GM21576 (cell line): ENCODE measurements around the gene CAPN12.
"Not testable (repeated sequence)": the region's sequence is repeated elsewhere in the genome, so short reads cannot be mapped to it uniquely, and the experiment has no call there.

Experiments
- ATAC-seq: cut with Tn5 transposase; IDR thresholded peaks from one replicate; pipeline ENCODE4 v1.9.1; 2021; ENCODE audit warnings: mild to moderate bottlenecking, moderate library complexity; ENCODE audit not compliant: unreplicated experiment

The CAPN12 gene

DNA sequence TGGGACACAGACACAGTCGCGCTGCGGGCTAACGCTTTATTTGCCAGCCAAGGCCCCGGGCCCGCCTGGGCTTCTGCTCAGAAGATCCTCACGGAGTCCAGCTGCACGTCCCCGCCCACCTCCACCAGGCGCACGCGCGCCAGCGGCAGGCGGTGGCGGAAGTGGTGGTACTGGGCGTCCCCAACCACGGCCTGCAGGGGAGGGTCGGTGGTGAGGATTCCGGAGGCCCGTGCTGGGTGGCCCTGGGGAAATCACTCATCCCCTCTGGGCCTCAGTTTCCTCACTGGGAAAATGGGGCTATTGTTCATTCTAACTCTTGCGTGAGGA lies 26.6 kb upstream of the CAPN12 start:
- ATAC-seq = peak; percentile 57

DNA sequence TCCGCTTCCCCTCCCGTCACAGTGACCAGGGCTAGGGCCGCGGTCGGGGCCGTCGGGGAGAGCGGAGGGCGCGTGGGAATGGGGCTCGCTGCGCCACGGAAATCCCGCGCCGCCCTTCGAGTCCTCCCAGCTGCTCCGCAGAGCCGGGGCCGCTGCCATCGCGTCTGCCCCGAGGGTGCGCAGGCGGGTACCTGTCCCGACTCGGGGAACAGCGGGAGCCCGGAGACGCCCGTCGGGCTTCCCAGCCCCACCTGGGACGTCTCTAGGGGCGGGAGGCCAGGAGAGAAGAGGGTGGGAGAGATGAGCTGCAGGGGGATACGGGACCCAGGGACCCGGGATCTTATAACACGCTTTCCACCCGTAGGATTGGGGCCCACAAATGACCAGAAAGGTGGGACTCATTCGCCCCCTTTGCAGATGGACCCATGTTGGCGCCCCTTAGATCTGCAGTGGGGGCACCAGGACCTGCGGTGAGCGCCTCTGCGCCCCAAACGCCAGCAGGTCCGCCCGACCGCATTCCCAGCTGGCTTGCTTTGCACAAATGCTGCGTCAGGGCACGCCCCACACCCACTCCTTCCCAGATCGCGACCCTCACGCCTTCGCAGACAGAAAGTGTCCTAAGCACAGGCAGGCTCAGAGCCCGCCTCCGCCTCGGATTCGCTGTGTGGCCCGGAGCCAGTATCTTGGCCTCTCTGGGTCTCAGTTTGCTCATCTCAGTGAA lies 26.1 kb upstream of the CAPN12 start:
- not testable (repeated sequence) for ATAC-seq

DNA sequence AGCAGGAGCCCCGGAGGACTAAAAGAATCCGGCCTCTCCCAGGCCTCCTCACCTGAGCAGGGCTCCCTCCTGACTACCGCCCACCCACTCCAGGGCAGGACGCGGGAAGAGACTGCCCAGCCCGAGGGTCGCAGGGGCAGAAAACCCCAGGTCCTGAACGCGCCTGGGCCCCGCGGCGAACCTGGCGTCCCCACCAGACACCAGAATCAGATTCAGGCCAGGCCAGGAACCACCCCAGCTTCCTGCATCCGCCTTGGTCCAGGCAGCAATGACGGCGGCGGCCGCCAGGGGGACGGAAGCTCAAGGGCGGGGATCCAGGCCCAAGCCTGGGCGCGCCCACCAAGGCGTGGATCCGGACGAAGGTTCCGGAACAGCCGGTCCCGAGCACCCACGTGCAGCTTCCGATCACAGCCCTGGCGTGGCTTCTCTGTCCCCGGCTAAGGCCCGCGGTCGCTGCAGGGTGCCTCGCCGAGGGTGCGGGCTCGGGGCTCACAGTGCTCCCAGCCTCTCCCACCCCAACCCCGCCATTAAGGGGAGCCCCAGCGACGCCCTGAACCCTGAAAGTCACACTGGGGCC lies 25.4 kb upstream of the CAPN12 start:
- peak; percentile 69 for ATAC-seq

DNA sequence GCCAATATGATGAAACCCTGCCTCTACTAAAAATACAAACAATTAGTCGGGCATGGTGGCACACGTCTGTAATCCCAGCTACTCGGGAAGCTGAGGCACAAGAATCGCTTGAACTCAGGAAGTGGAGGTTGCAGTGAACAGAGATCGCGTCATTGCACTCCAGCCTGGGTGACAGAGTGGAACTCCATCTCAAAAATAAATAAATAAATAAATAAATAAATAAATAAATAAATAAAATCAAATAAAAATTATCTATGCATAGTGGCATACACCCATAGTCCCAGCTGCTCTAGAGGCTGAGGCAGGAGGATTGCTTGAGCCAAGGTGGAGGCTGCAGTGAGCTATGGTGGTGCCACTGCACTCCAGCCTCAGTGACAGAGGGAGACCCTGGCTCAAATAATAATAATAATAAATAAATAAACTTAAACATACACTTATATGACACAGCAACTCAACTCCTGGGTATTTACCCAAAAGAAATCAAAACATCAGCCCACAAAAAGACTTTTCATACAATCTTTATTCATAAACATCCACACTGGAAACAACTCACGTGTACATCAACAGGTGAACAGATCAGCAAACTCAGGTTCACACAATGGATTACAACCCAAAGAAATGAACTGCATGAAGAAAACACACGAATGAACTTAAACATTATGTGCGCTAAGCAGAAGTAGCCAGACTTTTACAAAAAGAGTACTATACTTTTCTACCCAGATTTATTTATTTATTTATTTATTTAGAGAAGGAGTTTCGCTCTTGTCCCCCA lies 22.2 kb upstream of the CAPN12 start:
- no peak for ATAC-seq

DNA sequence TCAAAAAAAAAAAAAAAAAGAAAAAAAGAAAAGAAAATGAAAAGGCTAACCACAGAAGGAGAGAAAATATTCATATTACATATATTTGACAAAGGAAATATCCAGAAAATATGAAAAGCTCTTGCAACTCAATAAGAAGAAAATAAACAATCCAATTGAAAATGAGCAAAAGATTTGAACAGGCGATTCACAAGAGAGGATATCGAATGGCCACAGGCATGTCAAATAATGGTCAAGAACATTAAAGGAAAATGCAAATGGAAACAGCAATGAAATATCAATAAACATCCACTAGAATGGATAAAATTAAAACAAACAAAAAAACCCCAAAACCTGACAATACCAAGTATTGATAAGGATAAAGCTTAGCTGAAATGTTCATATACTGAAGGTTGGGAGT lies 20.9 kb upstream of the CAPN12 start:
- no peak for ATAC-seq

DNA sequence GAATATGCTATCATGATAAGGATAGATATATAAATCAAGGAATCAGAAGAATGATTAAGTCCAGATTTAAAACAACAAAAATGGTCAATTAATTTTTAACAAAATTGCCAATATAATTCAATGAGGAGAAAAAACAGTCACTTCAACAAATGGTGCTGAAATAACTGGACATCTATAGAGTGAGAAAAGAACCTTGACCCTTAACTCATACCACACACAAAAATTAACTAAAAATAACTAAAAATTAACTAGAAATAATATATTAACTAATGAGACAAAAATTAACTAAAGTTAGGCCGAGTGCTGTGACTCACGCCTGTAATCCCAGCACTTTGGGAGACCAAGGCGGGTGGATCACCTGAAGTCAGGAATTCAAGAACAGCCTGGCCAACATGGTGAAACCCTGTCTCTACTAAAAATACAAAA lies 19.5 kb upstream of the CAPN12 start:
- no peak for ATAC-seq

DNA sequence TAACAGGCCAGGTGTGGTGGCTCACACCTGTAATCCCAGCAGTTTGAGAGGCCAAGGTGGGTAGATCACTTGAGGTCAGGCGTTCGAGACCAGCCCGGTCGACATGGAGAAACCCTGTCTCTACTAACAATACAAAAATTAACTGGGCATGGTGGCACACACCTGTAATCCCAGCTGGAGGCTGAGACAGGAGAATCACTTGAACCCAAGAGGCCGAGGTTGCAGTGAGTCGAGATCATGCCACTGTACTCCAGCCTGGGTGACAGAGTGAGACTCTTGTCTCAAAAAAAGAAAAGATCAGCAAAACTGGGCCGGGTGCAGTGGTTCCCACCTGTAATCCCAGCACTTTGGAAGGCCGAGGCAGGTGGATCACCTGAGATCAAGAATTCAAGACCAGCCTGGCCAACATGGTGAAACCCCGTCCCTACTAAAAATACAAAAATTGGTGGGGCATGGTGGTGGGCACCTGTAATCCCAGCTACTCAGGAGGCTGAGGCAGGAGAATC lies 17.7 kb upstream of the CAPN12 start:
- ATAC-seq = not testable (repeated sequence)

DNA sequence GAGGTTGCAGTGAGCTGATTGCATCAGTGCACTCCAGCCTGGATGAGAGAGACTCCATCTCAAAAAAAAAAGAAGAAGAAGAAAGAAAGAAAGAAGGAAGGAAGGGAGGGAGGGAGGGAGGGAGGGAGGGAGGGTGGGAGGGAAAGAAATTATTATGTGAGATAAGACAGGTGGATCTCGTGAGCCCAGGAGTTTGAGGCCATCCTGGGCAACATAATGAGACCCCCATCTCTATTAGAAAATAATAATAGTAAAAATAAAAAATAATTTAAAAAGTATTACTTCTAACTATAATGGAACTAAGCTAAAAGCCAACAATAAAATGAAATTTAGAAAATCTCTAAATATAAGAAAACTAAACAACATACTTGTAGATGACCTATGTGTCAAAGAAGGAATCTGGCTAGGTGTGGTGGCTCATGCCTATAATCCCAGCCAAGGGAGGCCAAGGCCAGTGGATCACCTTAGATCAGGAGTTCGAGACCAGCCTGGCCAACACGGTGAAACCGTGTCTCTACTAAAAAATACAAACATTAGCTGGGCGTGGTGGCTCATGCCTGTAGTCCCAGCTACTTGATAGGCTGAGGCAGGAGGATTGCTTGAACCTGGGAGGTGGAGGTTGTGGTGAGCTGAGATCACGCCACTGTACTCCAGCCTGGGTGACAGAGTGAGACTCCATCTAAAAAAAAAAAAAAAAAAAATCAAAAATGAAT lies 16.7 kb upstream of the CAPN12 start:
- not testable (repeated sequence) for ATAC-seq

DNA sequence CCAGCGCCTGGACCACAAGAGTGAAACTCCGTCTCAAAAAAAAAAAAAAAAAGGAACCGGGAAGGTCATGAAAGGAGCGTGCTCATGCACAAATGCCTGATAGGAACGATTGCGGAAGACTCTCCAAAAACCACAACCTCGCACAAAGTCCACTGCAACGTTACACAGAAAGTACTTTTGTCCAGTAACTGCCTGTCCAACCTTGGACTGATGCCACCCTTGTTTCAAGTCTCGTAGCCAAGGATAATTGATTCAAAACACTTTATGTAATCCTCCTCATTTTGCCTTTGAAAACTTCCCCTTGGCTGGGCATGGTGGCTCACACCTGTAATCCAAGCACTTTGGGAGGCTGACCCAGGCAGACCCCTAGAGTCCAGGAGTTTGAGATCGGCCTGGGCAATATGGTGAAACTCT lies 15.3 kb upstream of the CAPN12 start:
- no peak for ATAC-seq

DNA sequence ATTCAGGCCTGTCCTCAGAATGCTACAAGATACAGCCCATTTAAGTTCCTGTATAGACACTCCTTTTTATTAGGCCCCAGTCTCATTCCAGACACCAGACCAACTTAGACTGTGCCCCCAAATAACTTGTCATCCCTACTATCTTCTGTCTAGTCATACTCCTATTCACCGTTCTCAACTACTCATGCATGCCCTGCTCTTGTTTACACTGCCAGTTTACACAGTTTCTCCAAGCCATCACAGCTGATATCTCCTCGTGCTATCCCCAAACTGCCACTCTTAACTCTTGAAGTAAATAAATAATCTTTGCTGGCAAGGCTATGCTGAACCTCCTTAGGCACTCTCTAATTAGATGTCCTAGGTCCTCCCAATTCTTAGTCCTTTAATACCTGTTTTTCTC lies 9.9 kb upstream of the CAPN12 start:
- not testable (repeated sequence) for ATAC-seq

DNA sequence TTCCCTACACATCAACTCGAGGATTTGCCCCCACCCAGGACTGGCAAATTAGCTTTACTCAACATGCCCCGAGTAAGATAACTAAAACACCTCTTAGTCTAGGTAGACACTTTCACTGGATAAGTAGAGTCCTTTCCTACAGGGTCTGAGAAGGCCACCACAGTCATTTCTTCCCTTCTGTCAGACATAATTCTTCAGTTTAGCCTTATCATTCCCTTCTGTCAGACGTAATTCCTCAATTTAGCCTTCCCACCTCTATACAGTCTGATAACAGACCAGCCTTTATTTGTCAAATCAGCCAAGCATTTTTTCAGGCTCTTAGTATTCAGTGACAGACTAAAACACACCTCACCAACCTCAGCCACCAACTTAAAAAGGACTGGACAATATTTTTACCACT lies 9.5 kb upstream of the CAPN12 start:
- not testable (repeated sequence) for ATAC-seq

DNA sequence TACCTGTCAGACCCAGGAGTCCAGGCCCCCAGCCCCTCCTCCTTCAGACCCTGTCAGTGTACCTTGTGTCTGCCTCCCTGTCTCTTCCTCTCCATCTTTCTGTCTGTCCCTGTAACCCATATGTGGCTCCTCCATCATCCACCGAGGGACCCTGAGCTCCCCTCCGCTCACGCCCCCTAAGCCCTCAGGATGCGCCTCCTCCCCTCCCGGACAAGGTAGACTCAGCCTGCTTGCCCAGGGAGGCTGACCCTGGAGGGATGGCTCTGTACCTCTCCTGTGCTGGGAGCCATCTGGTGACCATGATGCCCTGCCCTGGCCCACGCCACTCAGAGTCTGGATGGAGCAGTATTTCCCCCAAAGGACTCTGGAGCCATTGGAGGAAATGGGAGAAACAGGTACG lies 1.0 kb upstream of the CAPN12 start:
- ATAC-seq = no peak

DNA sequence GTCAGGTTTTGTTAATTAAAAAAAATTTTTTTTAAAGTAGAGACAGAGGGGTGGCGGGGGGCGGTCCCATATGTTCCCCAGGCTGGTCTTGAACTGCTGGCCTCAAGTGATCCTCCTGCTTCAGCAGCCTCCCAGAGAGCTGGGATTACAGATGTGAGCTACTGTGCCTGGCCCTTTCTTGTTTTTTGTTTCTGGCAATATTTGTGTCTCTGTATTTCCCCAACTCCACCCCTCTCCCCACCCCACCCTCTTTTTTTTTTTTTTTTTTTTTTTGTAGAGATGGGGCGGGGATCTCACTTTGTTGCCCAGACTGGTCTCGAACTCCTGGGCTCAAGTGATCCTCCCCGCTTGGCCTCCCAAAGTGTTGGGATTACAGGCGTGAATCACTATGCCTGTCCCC lies 600 bp upstream of the CAPN12 start:
- ATAC-seq = no peak

DNA sequence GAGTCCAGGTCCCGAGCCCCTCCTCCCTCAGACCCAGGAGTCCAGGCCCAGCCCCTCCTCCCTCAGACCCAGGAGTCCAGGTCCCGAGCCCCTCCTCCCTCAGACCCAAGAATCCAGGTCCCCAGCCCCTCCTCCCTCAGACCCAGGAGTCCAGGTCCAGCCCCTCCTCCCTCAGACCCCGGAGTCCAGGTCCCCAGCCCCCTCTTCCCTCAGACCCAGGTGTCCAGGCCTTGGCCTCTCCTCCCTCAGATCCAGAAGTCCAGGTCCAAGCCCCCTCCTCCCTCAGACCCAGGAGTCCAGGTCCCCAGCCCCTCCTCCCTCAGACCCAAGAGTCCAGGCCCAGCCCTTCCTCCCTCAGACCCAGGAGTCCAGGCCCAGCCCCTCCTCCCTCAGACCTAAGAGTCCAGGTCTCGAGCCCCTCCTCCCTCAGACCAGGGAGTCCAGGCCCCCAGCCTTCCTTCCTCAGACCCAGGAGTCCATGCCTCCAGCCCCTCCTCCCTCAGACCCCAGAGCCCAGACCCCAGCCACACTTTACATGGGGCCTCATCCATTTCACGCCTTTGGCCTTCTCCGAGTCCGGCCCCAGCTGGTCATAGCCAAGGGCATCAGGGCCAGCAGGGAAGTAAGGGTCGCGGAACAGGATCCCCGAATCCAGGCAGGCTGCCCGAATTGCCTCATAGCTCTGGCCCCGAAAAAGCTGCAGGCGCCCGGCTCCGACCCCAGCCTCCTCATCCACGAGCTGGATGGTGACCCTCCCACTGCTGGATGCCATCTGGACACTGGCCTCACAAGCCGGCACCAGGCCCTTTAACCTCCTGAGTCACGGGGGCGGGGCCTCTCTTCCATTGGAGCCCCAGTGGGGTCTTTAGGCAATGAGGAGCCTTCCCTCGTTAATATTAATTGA lies 628 bp downstream of the CAPN12 start:
- ATAC-seq = no peak

DNA sequence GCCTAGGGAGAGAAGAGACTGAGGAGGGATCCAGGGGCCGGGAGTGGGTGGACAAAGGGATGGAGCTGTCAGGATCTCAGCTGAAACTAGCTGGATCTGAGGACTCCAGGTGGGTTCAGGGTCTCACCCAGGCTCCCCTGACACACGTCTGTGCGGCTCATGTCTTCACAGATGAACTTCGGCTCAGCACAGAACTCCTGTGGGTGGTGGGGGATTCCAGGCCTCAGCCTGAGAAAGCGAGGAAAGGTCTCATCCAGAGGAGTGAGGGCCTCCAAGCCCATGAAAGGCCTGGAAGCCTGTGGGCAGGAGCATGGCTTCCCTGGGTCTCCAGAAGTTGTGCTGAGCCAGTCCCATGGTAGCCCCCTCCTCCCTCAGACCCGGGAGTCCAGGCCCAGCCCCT lies 1.4 kb downstream of the CAPN12 start:
- ATAC-seq = no peak

DNA sequence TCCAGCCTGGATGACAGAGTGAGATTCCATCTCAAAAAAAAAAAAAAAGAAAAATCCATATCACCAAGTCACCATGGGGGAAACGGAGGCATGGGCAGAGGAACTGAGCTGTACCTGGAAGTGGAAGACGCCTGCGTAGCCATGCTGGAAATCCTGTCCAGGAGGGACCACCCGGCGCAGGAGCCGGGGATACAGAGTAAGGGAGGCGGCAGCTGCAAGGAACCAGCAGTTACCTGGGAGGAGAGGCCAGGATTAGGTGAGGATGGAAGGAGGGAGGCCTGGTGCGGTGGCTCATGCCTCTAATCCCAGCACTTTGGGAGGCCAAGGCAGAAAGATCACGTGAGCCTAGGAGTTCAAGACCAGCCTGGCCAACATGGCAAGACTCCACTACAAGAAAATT lies 2.0 kb downstream of the CAPN12 start:
- no peak for ATAC-seq

DNA sequence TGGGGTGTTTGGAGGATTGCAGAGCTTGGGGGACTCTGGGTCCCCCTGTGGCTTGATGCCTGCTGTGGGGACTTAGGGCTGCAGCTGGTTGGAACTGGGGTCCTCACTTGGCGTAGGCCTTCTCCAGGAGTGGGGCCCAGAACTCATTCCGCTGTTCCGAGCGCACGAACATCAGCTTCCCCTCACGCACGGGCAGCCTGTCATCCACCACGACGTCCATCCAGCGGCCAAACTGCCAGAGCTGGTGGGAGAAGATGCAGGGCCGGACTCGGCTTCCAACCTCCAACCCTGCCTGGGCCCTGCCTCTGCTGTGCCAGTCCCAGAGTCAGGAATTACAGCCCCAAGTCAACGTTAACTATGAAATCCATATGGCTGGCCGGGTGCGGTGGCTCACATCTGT lies 2.6 kb downstream of the CAPN12 start:
- no peak for ATAC-seq

DNA sequence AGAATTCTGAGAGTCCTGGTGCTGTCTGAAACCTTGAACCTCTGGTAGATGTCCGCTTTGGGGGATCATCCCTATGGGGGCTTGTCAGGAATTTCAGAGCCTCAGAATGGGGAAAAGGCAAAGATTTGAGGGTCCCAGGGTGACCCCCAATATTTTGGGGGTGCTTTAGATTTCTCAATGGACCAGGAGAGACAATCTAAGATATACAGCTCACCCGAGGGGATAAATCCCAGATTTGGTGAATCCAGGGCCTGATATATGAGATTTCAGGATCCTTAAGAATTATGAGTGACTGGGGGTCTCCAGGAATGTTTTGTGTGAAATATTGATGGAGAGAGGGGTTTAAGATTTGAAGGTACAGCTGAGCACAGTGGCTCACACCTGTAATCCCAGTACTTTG lies 3.3 kb downstream of the CAPN12 start:
- no peak for ATAC-seq

DNA sequence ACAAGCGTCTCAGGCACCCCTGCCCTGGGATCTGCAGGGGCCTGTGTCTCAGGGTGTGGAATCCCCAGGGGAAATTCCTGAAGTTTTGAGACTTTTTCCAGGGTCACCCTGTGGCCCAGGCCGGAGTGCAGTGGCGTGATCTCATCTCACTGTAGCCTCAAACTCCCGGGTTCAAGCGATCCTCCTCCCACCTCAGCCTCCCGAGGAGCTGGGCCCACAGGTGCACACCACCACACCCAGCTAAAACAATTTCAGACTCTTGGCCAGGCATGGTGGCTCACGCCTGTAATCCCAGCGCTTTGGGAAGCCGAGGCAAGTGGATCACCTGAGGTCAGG lies 4.0 kb downstream of the CAPN12 start:
- no peak for ATAC-seq

DNA sequence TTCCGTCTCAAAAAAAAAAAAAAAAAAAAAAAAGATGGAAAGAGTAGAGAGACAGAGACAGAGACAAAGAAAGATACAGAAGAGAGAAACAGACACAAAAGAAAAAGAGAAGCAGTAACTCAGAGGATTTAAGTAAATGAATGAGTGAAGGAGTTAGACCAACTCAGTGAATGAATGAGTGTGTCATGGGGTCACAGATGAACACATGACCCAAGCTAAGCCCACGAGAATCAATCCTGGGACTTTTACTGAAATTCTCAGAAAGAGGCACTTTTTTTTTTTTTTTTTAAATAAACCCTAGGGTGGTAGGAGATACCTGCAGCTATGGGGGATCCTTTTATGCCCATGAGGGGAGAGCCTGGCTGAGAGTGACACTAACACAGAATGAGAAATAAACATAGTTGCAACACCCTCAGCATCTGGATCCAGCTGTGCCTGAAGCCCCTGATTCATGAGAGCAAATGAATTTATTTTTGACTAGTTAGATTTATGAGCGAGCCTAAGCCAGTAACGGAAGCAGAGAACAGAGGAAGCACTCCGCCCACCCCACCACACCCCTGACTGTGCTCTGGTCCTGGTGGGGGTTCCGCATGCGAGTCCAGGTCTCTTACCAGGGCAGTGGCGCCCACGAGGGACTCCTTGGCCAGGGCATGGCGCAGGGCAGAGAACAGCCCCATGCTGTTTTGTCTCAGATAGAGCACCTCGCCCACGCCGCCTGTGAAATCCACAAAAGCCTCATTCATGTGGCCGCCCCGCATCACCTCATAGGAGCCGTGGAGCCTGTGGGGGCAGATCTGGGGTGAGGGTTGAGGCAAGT lies 4.6 kb downstream of the CAPN12 start:
- ATAC-seq = no peak
